ENCODE results near the gene TSNAX.

Gene TSNAX

GRCh38 chr1:231518485-231519034 is 9.9 kb upstream of the TSNAX start:
- DNase-seq (ENCODE audit: low read depth): no peak

- no peak for DNase-seq (ENCODE audit: low read depth)
These were observed 9.3 kb upstream of the TSNAX start for GRCh38 chr1:231519166-231519565.

- DNase-seq (ENCODE audit: low read depth): no peak
These were observed 6.4 kb upstream of the TSNAX start for GRCh38 chr1:231522038-231522437.

GRCh38 chr1:231522931-231523642 is 5.4 kb upstream of the TSNAX start:
- DNase-seq (ENCODE audit: low read depth): no peak

- no peak for DNase-seq (ENCODE audit: low read depth)
These were observed 4.7 kb upstream of the TSNAX start for GRCh38 chr1:231523816-231524215.

GRCh38 chr1:231526536-231526935 is 1.9 kb upstream of the TSNAX start:
- DNase-seq (ENCODE audit: low read depth): no peak

- DNase-seq (ENCODE audit: low read depth): no peak
These were observed 790 bp upstream of the TSNAX start for GRCh38 chr1:231527586-231528171.

- DNase-seq (ENCODE audit: low read depth): no peak
These were observed 4.8 kb downstream of the TSNAX start for GRCh38 chr1:231533240-231533639.

- DNase-seq (ENCODE audit: low read depth): no peak
These were observed 6.3 kb downstream of the TSNAX start for GRCh38 chr1:231534703-231535159.

- DNase-seq (ENCODE audit: low read depth): no peak
These were observed 7.6 kb downstream of the TSNAX start for GRCh38 chr1:231536099-231536498.

- no peak for DNase-seq (ENCODE audit: low read depth)
These were observed 12.4 kb downstream of the TSNAX start for GRCh38 chr1:231540847-231541246.

- no peak for DNase-seq (ENCODE audit: low read depth)
These were observed 13.4 kb downstream of the TSNAX start for GRCh38 chr1:231541842-231542241.

- no peak for DNase-seq (ENCODE audit: low read depth)
These were observed 16.6 kb downstream of the TSNAX start for GRCh38 chr1:231544943-231545592.

- no peak for DNase-seq (ENCODE audit: low read depth)
These were observed 18.2 kb downstream of the TSNAX start for GRCh38 chr1:231546693-231547092.

GRCh38 chr1:231549733-231550447 is 21.4 kb downstream of the TSNAX start:
- no peak for DNase-seq (ENCODE audit: low read depth)

- no peak for DNase-seq (ENCODE audit: low read depth)
These were observed 21.9 kb downstream of the TSNAX start for GRCh38 chr1:231550448-231550781.

- DNase-seq (ENCODE audit: low read depth): no peak
These were observed 24.9 kb downstream of the TSNAX start for GRCh38 chr1:231553320-231553719.

- DNase-seq (ENCODE audit: low read depth): no peak
These were observed 26.5 kb downstream of the TSNAX start for GRCh38 chr1:231554969-231555368.

GRCh38 chr1:231557411-231557810 is 28.9 kb downstream of the TSNAX start:
- no peak for DNase-seq (ENCODE audit: low read depth)

- no peak for DNase-seq (ENCODE audit: low read depth)
These were observed 29.6 kb downstream of the TSNAX start for GRCh38 chr1:231557898-231558707.

GRCh38 chr1:231558708-231559185 is 30.3 kb downstream of the TSNAX start:
- DNase-seq (ENCODE audit: low read depth): no peak

Data from activated T-helper 9 cell treated with anti-CD3 and anti-CD28 coated beads, Interleukin-2, amount 50 U/mL, for 16 hours (primary cell).